ENCODE data around the gene GNG7.
A peak's percentile ranks its signal among the peaks of the same experiment; 100 is the strongest.
"Not testable (repeated sequence)": the region's sequence is repeated elsewhere in the genome, so short reads cannot be mapped to it uniquely, and the experiment has no call there.

GNG7 gene

GRCh38 chr19:2478278-2478755 is 224.2 kb downstream of the GNG7 start:
- peak; percentile 62 for DNase-seq (ENCODE audit: low read depth, low spot score)
- Histone ChIP-seq H3K9me3 (ENCODE audit: low read depth, low read length) (no peaks in the 10 kb centered on the region), H3K9ac (ENCODE audit: insufficient read length) (no peak overlapping the region), H3K27ac (peak overlapping the region; percentile 68), H3K4me3 (peak overlapping the region; percentile 96), H3K36me3 (ENCODE audit: insufficient read depth, low read length) (no peaks in the 10 kb centered on the region)
- TF ChIP-seq EZH2 (IDR thresholded peaks at IDR 0.05): no peak
- TF ChIP-seq FOXP2 (optimal IDR thresholded peaks at IDR 0.05; ENCODE audit: control extremely low read depth, extremely low read length, insufficient read depth): no peak
- TF ChIP-seq POLR2AphosphoS5 (IDR thresholded peaks at IDR 0.05; ENCODE audit: borderline replicate concordance, low read depth, low read length): no peak

GRCh38 chr19:2477732-2478191 is 224.7 kb downstream of the GNG7 start:
- no peak for DNase-seq (ENCODE audit: low read depth, low spot score)
- Histone ChIP-seq H3K36me3 (ENCODE audit: insufficient read depth, low read length) (no peaks in the 10 kb centered on the region), H3K9ac (ENCODE audit: insufficient read length) (no peak overlapping the region), H3K9me3 (ENCODE audit: low read depth, low read length) (no peaks in the 10 kb centered on the region), H3K4me3 (peak overlapping the region; percentile 96), H3K27ac (peak overlapping the region; percentile 68)
- no peak for TF ChIP-seq POLR2AphosphoS5 (IDR thresholded peaks at IDR 0.05; ENCODE audit: borderline replicate concordance, low read depth, low read length)
- no peak for TF ChIP-seq FOXP2 (optimal IDR thresholded peaks at IDR 0.05; ENCODE audit: control extremely low read depth, extremely low read length, insufficient read depth)
- TF ChIP-seq EZH2 (IDR thresholded peaks at IDR 0.05): no peak

- Histone ChIP-seq H3K27ac (no peak overlapping the region), H3K9ac (ENCODE audit: insufficient read length) (no peak overlapping the region), H3K4me3 (peak overlapping the region; percentile 96), H3K36me3 (ENCODE audit: insufficient read depth, low read length) (no peaks in the 10 kb centered on the region), H3K9me3 (ENCODE audit: low read depth, low read length) (no peaks in the 10 kb centered on the region)
- DNase-seq (ENCODE audit: low read depth, low spot score): no peak
- no peak for TF ChIP-seq FOXP2 (optimal IDR thresholded peaks at IDR 0.05; ENCODE audit: control extremely low read depth, extremely low read length, insufficient read depth)
- TF ChIP-seq EZH2 (IDR thresholded peaks at IDR 0.05): no peak
- TF ChIP-seq POLR2AphosphoS5 (IDR thresholded peaks at IDR 0.05; ENCODE audit: borderline replicate concordance, low read depth, low read length): no peak
Observed at GRCh38 chr19:2477141-2477710, 225.3 kb downstream of the GNG7 start.

GRCh38 chr19:2476451-2477140 is 225.9 kb downstream of the GNG7 start:
- peak overlapping the region; percentile 96 for H3K4me3 ChIP-seq
- no peaks in the 10 kb centered on the region for H3K36me3 ChIP-seq (ENCODE audit: insufficient read depth, low read length)
- no peak for DNase-seq (ENCODE audit: low read depth, low spot score)
- H3K27ac ChIP-seq: no peak overlapping the region
- H3K9me3 ChIP-seq (ENCODE audit: low read depth, low read length): no peaks in the 10 kb centered on the region
- H3K9ac ChIP-seq (ENCODE audit: insufficient read length): peak overlapping the region; percentile 70
- no peak for TF ChIP-seq FOXP2 (optimal IDR thresholded peaks at IDR 0.05; ENCODE audit: control extremely low read depth, extremely low read length, insufficient read depth)
- no peak for TF ChIP-seq EZH2 (IDR thresholded peaks at IDR 0.05)
- no peak for TF ChIP-seq POLR2AphosphoS5 (IDR thresholded peaks at IDR 0.05; ENCODE audit: borderline replicate concordance, low read depth, low read length)

- TF ChIP-seq FOXP2 (optimal IDR thresholded peaks at IDR 0.05; ENCODE audit: control extremely low read depth, extremely low read length, insufficient read depth) (peak; percentile 15), EZH2 (IDR thresholded peaks at IDR 0.05) (no peak), POLR2AphosphoS5 (IDR thresholded peaks at IDR 0.05; ENCODE audit: borderline replicate concordance, low read depth, low read length) (peak; percentile 100)
- DNase-seq (ENCODE audit: low read depth, low spot score): peak; percentile 96
- Histone ChIP-seq H3K4me3 (peak within 1 kb of the TSS; percentile 96), H3K27ac (no peak within 1 kb of the TSS), H3K36me3 (ENCODE audit: insufficient read depth, low read length) (no peaks in the 10 kb centered on the region), H3K9ac (ENCODE audit: insufficient read length) (peak within 1 kb of the TSS; percentile 70), H3K9me3 (ENCODE audit: low read depth, low read length) (no peaks in the 10 kb centered on the region)
Observed at GRCh38 chr19:2475702-2476450, 226.6 kb downstream of the GNG7 start, which contains the start of gene GADD45B. Gene GADD45B, plus strand, starts transcription at chr19:2476127. Its CDS starts 232 bp downstream, at chr19:2476359.

GRCh38 chr19:2475018-2475701 is 227.3 kb downstream of the GNG7 start:
- DNase-seq (ENCODE audit: low read depth, low spot score): no peak
- peak overlapping the region; percentile 96 for H3K4me3 ChIP-seq
- no peak overlapping the region for H3K27ac ChIP-seq
- no peaks in the 10 kb centered on the region for H3K36me3 ChIP-seq (ENCODE audit: insufficient read depth, low read length)
- H3K9me3 ChIP-seq (ENCODE audit: low read depth, low read length): no peaks in the 10 kb centered on the region
- H3K9ac ChIP-seq (ENCODE audit: insufficient read length): no peak overlapping the region
- TF ChIP-seq FOXP2 (optimal IDR thresholded peaks at IDR 0.05; ENCODE audit: control extremely low read depth, extremely low read length, insufficient read depth) (no peak), POLR2AphosphoS5 (IDR thresholded peaks at IDR 0.05; ENCODE audit: borderline replicate concordance, low read depth, low read length) (no peak)

- Histone ChIP-seq H3K9ac (ENCODE audit: insufficient read length) (no peak overlapping the region), H3K27ac (no peak overlapping the region), H3K36me3 (ENCODE audit: insufficient read depth, low read length) (no peaks in the 10 kb centered on the region), H3K4me3 (peak overlapping the region; percentile 96), H3K9me3 (ENCODE audit: low read depth, low read length) (no peaks in the 10 kb centered on the region)
- TF ChIP-seq POLR2AphosphoS5 (IDR thresholded peaks at IDR 0.05; ENCODE audit: borderline replicate concordance, low read depth, low read length): no peak
- no peak for DNase-seq (ENCODE audit: low read depth, low spot score)
Observed at GRCh38 chr19:2474232-2475017, 228.1 kb downstream of the GNG7 start.

- H3K27ac ChIP-seq; DNase-seq (ENCODE audit: low read depth, low spot score); H3K9ac ChIP-seq (ENCODE audit: insufficient read length); H3K36me3 ChIP-seq (ENCODE audit: insufficient read depth, low read length); H3K4me3 ChIP-seq; H3K9me3 ChIP-seq (ENCODE audit: low read depth, low read length): not testable (repeated sequence)
Observed at GRCh38 chr19:2469915-2470200, 232.6 kb downstream of the GNG7 start.
